GM19438 (cell line): ENCODE data around the gene NAV2.

Experiments
- ATAC-seq: cut with Tn5 transposase; IDR thresholded peaks from one replicate; pipeline ENCODE4 v1.9.1; 2021; ENCODE audit warnings: low read depth; ENCODE audit not compliant: unreplicated experiment

Gene NAV2

DNA sequence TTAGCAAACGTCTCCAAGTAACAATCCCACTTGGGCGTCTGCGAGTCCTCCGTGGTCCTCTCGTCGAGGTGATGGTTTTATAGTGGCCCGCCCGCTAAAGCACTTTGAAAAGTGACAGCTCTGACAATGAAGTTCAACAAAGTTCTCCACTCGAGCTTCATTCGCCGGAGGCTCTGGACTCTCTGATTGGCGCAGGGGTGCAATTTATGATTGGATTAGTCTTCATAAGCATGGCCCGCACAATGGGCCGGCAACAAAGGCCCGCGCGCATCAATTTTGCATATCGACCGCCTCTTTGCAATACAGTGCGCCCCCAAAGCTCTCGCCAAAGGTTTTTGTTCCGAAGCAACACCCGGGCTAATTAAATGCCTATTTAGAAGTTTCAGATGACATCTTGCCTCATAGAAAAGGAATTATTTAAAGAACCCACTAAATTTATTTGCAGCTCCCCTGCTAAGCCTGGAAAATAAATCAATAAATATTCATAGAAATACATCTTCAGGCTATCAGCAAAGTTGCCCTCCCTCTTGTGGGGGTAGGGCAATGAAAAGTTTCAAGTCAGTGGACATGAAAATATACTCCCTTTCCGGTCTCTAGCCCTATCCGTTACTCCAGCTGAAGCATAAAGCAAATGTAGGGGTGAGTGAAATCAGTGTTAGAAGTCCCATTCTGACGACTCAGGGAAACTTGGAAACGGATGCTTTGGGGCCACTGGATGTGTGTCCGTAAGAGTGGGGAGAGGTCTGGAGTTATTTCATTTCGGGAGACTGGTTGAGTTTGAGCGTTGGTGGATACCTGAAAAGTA lies 448.0 kb downstream of the NAV2 start, which contains the start of gene DBX1:
TSS of gene DBX1 (minus strand) at position 51 of the 805 bp plus-strand sequence. CDS start 151 bp downstream, outside the sequence.
- ATAC-seq = no peak

DNA sequence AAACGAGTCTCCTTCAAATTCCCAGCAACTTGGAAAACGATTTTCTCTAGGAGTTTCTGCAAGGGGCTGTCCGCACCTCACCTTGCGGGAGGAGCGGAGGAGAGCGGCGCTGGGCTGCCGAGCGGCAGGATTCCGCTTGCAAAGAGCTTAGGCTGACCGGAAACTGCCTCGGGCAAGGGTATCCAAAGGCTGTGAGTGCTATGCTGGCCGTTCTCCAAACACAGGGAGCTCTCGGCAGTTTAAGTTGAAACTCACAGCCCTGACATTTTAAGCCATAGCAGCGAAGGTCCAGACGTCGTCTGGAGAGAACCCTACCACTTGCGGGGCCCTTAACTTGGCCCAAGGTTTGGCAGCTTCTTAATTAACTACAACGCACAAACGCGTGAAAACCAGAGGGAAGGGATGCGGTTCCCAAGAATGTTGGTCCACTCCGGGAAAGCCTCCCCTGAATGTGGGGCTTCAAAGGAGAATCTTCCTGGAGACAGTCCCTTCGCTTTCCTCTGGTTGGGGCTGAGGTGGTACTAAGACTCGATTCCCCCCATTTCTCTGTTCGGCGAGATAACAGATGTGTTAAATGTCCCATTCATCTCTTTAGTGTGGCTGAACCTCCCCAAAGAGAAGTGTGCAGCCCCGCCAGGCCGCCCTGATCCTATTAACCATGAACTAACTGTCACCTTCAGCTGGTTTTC lies 448.7 kb downstream of the NAV2 start:
- no peak for ATAC-seq

DNA sequence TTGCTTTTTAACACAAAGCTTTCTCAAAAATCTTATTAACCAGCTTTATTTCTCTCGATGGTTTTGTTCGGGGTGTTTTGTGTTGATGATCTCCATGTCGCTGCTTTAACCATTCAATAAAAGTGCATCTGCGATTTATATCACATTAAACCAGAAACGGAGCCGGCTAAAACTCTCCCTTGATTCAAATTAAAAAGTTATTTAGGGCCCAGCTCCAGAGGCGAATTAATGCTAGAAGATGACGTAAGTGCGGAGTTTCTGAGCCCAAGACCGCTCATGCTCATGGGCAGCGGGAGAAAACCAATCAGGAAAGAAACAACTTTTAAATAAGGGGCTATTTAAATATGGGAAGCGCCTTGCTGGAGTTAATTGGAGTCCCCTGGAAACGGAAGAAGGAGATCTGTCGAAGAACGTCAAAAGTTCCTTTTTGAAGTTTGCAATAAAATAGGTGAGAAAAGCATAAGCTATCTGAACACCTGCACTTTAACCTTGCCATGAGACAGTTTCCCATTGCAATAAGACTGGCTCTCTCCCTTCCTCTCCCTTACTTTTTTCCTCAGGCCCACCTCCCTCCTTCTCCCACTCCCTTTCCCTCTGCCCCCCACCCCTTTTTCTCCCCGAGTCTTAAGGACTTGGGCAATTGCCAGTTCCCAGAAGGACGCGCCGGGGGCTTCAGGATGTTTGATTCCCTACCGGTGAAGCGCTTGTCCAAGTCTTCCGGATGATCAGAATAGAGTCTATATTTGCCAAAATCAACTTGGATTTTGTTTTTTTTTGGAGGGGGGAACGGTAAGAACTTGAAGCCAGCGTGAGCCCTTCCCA lies 449.5 kb downstream of the NAV2 start:
- no peak for ATAC-seq

DNA sequence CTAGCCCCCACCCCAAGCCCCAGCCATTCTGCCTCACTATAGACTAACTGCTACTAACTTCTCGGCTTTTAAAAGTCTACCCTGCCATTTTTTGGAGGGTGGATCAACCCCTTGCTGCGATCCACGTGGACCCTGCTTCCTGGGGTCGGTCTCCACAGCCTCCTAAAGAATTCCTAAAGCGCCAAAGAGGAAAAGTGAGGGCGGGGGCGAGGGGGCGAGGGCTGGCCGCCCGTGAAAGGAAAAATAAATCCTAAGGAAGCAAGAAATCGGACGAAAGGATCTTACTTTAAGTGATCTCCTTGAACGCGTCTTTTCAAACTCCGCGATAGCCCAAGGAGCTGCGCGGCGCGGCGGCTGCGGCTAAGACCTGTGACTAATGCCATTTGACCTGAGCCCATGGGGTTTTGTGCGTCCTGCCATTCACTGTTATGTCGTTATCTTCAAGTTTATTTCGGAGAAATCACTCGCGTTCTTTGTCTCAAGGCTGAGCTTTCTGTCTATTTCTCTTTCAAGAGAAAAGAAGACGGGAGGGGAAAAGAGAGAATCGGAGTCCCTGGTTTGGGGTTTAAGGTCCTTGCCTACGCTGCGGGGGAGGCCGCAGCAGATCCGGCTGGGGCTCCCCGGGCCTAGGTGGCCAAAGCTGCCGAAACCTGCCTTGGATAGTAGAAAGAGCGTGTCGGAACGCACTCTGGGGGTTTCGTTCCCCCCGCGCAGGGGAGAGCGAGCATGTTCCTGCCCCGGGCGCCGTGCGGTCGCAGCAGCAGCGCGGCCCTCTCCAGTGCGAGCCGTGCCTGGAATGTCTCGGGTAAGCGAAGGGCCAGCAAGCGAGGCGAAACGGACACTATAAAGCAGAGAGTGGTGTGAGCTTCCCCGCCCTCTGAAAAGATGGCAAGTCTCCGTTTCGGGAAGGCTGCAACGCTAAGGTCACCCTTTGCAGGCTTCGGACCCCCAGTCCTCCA lies 450.5 kb downstream of the NAV2 start:
- ATAC-seq = no peak

DNA sequence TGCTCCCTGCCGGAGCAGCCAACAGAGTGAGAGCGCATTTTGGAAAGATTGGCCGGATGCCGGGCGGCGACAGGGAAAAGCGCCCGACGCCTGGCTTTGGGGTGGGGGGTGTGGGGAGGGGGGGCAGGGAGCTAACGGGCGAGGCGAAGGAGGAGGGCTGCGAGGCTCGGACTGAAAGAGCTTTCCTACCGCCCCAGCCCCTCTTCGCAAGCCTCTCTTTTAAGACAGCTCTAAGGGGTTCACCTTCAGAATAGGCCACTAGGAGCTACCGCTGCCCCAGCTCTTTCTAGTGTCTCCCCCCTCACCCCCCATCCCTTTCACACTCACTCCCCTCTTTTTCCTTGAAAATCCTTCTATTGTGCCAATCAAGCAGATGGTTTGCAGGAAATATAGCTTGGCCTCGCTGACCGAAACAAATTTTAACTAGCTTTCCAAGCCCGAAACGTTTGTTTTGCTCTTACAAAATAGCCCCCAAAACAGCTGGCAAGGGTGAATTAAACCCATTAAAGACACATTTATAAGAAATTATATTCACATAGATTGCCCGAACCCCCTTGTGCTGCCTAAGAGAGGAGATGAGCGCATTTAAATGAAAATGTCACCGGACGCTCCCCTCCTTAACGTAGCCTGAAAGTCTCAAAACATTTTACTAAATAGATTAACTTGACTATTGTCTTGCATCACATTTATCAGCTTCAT lies 451.3 kb downstream of the NAV2 start:
- ATAC-seq = no peak
